SHP77 treated with DMSO at 0.1 percent for 48 hours (cell line): Measurements from ENCODE around the gene LMOD1.
"Not testable (repeated sequence)": the region's sequence is repeated elsewhere in the genome, so short reads cannot be mapped to it uniquely, and the experiment has no call there.

ENCODE experiments used
- DNase-seq: peaks from one replicate; lab custom pipeline; 2025; lab: John Stamatoyannopoulos, UW

LMOD1 gene

GRCh38 chr1:201914456-201915235 is 31.7 kb downstream of the LMOD1 start:
- no peak for DNase-seq

GRCh38 chr1:201912832-201913231 is 33.5 kb downstream of the LMOD1 start:
- no peak for DNase-seq

GRCh38 chr1:201911826-201912571 is 34.3 kb downstream of the LMOD1 start:
- DNase-seq: no peak

GRCh38 chr1:201907621-201908020 is 38.7 kb downstream of the LMOD1 start:
- DNase-seq: no peak

GRCh38 chr1:201906336-201906735 is 40.0 kb downstream of the LMOD1 start:
- DNase-seq: no peak

- DNase-seq: no peak
These were observed 41.0 kb downstream of the LMOD1 start for GRCh38 chr1:201905234-201905890.

- no peak for DNase-seq
These were observed 41.8 kb downstream of the LMOD1 start for GRCh38 chr1:201904579-201904978.

- DNase-seq: no peak
These were observed 43.2 kb downstream of the LMOD1 start for GRCh38 chr1:201903135-201903534.

GRCh38 chr1:201902198-201902597 is 44.1 kb downstream of the LMOD1 start:
- no peak for DNase-seq

- not testable (repeated sequence) for DNase-seq
These were observed 45.3 kb downstream of the LMOD1 start for GRCh38 chr1:201901036-201901435.

GRCh38 chr1:201900476-201900875 is 45.9 kb downstream of the LMOD1 start:
- no peak for DNase-seq

GRCh38 chr1:201899683-201900429 is 46.5 kb downstream of the LMOD1 start:
- no peak for DNase-seq

- no peak for DNase-seq
These were observed 47.4 kb downstream of the LMOD1 start for GRCh38 chr1:201898992-201899391.

- DNase-seq: no peak
These were observed 48.0 kb downstream of the LMOD1 start for GRCh38 chr1:201898240-201898894.

GRCh38 chr1:201896951-201897391 is 49.4 kb downstream of the LMOD1 start:
- DNase-seq: no peak

GRCh38 chr1:201895913-201896807 is 50.2 kb downstream of the LMOD1 start:
- DNase-seq: peak; percentile 71

- DNase-seq: no peak
These were observed 51.2 kb downstream of the LMOD1 start for GRCh38 chr1:201895120-201895665.

GRCh38 chr1:201894343-201895119 is 51.8 kb downstream of the LMOD1 start:
- DNase-seq: no peak

- no peak for DNase-seq
These were observed 52.9 kb downstream of the LMOD1 start for GRCh38 chr1:201893431-201893830.
